Right forelimb (tissue), 1 donor: ENCODE data around the gene CST9.
"Not testable (repeated sequence)": the region's sequence is repeated elsewhere in the genome, so short reads cannot be mapped to it uniquely, and the experiment has no call there.

Source experiments
- DNase-seq: peaks from one replicate; pipeline ENCODE4 v3.0.0-alpha.2; 2018

The CST9 gene

DNA sequence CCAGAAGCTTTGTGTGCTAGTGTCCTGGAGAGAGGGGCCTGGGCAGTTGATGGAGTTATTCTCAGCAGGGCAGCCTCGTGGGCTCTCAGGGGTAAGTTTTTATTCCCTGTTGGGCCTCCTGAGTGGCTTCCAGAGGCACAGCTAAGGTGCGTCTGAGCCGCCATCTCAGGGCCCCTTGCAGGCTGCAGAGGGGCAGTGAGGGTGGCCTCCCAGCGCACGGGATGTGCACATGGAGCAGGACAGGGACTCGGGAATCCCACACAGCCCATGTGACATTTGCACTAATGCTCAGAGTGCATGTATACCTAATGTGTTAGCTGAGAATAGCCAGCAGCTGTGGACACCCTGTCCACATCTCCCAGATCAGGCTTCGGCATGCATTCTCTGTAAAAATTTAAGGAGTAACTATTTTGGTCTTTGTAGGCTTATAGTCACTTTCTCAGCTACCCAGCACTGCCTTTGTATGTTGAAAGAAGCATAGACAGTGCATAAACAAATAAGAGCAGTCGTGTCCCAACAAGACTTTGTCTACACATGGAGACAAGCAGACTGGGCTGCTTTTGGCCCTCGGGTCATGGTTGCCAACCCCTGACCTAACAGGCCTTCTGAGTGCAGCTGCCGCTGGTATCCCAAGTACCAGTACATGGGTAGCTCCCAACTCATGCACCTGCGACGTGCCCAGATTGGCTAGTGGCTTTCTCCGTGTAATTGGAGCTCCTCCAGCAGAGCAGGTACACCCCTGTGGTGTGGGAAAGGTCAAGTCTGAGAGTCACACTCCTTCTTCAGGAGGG lies 18.8 kb downstream of the CST9 start:
- DNase-seq = no peak

DNA sequence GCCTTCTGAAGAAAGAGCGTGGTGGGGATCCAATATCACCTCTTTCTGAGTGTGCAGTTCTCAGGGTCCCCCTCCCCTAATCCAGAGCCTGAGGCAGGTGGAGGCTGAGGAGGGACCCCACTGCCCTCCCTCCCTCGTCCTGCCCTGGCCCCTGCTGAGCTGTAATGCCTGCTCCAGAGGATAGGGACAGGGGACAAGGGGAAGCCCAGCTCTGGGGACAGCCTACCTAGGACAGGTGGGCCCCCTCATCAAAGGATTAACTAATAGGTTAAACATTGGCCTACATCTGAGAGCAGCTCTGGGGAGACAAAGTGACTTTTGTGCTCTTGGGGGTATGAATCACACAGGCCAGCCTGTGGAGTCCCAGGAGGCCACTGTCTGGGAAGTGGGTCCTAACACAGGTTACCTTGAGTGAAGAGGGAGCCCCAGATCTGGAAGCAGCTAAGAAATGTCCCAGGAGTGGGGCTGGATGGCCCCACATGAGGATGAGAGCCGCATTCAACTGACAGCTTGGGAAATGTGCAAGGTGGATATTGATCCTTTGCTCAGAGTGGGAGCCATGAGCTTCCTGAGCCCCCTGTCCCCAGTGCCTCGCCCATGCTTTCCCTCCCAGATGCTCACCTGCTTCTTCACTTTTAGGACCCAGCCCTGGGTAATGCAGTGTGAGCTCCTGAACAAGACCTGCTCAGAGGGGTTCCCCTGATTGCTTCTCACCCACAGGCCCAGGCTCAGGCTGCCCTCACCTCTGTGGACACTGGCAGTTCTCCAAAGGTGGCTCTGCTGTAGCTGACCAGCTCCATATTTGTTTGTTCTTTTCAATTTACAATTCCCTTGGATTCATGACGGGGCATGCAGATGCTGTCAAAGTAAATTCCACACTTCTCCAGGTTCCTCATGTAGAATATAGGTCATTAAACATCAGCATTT lies 19.6 kb downstream of the CST9 start:
- no peak for DNase-seq

DNA sequence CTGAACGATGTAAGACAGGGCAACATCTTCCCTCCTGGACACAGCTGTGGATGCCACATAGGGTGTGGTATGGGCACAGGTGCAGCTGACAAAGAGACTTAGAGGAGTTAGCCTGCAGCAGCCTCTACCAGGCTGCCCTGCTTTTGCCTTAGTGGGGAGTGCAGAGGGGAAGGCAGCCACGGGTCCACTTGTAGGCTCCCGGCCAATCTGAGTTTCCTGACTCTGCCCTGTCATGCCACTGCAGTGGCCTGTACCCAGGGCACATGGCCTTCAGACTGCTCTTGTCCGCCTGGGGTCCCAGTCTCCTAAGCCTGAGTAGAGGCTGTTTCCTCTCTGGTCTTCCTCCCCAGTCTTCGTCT lies 20.3 kb downstream of the CST9 start:
- DNase-seq = no peak

DNA sequence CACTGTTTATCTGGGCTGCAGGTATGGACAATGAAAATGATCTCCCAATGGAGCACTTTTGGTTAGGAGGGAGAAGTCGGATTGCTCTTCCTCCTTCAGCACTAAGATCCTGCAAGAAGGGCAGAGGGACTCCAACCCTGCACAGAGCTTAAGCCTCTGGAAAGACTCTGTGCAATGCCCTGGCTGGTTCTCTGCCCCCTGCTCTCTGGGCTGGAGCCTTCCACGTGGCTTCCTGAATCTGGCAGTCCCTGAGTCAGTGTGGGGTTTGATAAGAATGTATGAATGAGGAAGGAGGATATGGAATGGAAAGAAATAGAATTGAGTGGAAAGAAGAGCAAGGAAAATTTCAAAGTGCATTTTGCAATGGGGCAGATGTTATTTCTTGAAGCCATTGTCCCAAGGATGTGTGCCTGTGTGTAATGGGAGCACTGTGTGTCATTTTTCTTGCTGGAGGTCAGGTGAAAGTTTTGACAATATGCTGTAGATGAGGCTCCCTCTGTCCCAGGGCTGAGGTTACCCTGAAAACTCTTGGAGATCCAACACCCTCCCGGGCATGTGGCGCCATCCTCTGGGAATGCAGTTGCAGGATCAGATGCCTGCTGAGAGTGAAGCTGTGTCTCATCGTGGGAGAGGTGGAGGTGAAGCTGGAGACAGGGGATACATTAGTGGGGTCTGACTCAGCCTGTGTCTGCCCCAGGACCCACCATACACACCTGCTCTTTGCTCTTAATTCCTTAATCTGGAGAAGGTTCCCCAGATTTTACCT lies 21.1 kb downstream of the CST9 start:
- no peak for DNase-seq

DNA sequence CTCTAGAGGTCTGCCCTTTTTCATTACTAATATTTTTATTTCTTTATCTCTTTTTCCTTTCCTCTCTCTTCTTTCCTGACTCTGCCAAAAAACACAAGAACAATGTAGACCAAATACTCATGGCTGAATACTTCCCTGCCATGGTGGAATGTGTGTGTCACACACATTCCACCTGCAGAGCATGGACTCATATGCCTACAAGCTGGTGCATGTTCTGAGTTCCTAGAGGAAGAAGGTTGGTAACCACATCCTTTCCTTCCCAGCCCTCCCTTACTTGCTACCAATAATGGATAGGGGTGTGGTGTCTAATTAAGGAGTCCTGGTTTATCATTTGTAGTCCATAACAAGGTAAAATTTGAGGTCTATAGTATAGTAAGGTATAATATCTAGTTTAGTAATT lies 22.2 kb downstream of the CST9 start:
- no peak for DNase-seq

DNA sequence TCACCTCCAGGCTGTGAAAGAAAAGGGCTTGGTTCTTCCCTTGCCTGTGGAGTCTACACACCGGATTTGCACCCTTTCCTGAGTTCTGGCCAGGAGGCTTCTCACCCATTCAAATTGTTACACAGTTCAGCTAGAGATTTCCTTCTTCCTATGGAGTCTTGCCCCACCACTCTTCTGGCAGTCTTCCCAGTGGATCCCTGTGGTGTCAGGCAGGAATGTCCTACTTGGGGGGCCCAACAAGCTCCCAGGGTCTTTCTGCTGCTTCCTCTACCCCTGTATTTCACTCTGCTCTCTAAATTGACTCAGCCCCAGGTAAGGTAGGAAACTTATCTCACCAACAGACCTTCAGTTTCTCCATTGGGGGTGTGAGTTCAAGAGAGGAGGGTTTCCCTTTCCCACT lies 23.4 kb downstream of the CST9 start:
- no peak for DNase-seq

DNA sequence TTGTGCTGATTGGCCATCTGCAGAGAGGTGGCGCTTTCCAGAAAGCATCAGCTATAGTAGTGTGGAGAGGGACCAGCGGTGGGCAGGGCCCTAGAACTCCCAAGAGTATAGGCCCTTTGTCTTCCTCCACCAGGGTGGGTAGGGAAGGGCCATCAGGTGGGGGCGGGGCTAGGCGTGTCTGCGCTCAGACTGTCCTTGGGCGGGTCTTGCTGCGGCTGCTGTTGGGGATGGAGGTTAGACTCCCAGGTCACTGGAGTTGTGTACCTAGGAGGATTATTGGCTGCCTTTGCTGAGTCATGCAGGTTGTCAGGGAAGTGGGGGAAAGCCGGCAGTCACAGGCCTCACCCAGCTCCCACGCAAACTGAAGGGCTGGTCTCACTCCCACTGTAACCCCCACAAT lies 23.9 kb downstream of the CST9 start:
- DNase-seq = not testable (repeated sequence)

DNA sequence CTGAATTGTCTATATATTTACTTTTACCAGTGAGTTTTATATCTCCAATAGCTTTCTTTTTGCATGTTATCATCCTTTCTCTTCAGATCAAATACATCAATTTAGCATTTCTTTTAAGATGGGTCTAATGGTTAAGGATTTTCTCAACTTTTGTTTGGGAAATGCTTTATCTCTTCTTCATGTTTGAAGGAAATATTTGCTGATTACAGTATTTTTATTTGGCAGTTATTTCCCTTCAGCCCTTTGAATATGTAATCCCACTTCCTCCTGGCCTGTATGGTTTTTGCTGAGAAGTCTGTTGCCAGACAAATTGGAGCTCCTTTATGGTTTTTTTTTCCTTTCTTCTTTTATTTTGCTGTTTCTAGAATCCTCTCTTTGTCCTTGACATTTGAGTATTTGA lies 30.7 kb downstream of the CST9 start:
- DNase-seq = no peak

DNA sequence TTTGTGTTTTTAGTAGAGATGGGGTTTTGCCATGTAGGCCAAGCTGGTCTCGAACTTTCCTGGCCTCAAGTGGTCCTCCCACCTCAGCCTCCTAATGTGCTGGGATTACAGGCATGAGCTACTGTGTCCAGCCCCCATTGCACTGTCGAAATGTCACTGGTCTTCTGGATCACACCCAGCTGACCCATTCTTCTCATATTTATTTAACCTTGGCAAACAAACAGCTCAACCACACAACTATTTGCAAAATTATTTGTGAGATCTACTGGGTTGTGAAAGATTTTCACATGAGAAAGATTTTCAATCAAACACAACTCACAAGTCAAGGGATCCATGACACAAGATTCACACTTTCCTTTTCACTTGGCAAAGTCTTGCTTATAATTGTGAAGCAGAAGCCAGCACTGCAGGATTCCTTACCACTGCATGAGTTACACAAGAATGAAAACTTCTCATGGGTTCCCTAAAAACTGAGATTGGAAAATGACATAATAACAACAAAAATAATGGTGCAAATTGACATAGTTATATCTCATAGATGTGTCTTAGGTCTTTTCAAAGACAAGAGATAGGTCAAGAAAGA lies 35.4 kb downstream of the CST9 start:
- no peak for DNase-seq

DNA sequence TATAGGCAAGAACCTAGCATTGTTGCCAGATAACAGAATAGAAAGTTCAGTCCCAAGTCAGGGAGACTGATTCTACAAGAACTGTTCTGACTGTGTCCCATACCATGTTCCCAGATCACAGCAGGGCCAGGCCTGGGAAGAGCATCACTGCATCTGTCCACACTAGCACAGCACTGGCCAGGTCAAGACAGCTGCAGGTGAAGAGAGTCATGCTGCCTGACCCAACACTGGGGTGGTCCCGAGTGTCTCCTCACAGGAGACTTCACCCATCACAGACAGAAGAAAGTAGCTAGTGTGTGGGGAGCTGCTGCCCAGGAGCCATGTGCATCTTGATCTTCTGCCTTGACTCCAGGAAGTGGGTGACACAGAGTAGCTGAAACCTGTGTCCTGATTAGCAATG lies 36.1 kb downstream of the CST9 start:
- no peak for DNase-seq

DNA sequence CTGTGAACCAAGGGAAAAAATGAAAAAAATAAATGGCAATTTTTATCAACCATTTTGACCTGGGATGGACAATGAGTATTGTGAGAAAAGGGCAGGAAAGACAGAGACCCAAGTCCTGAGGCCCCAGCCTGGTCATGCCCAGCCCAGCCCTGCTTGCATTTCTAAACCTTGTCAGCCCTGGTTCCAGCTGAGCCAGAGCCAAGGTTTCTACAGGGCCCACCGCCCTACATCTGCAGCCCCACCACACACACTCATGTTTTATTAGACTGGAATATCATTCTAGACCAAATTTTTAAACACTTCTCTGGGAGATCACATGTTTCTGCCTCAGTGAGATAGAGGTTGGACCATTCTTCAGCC lies 36.8 kb downstream of the CST9 start:
- DNase-seq = no peak

DNA sequence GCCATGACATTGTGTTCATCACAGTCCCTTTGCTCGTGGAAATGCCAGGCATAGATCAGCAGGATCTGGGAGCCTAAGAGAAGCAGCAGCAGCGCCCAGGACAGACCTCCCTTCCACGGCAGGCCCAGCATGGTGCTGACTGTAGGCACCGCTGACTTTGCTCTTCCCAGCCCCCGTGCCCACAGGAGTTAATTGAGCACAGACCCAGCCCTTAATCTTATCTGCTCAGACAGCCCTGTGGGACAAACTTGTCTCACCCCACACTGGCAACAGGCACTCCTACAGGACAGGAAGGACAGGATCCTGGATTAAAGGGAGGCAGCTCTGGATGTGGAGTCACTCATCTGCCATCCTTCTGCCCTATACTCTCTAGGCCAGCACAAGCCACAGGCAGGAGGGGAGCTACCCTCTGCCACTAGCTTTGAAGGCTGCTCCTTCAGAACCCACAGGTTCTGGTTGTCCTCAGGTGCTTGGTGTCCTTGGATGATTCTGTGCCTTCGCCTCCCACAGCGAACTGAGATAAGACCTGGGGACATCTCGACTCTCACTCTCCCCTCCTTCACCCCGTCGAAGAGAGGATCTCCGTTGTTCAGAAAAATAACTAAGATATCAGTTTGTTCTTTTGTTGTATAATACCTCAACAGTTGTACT lies 37.3 kb downstream of the CST9 start, which contains the start of gene CST9L:
Gene CST9L (minus strand): TSS at position 165 of the 651 bp plus-strand sequence. CDS start 34 bp downstream, at position 131.
- DNase-seq = no peak

DNA sequence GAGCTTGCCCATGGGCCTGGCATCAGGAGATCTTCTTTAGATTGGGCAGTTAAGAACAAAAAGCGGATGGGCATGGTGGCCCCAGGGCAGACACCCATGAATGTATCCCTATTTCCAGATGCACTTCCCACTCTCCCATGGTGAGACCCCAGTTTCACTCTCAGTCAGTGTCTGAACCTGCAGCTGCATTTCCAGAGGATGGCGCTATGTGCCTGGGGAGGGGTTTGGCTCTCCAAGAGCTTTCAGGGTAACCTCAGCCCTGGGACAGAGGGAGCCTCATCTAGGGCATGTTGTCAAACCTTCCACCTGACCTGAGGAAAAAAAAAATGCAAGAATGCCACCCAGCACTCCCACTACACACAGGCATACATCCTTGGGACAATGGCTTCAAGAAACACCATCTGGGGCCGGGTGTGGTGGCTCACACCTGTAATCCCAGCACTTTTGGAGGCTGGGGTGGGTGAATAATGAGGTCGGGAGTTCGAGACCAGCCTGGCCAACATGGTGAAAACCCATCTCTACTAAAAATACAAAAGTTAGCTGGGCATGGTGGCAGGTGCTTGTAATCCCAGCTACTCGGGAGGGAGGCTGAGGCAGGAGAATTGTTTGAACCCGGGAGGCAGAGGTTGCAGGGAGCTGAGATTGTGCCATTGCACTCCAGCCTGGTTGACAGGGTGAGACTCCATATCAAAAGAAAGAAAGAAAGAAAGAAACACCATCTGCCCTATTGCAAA lies 39.4 kb downstream of the CST9 start:
- DNase-seq = no peak

DNA sequence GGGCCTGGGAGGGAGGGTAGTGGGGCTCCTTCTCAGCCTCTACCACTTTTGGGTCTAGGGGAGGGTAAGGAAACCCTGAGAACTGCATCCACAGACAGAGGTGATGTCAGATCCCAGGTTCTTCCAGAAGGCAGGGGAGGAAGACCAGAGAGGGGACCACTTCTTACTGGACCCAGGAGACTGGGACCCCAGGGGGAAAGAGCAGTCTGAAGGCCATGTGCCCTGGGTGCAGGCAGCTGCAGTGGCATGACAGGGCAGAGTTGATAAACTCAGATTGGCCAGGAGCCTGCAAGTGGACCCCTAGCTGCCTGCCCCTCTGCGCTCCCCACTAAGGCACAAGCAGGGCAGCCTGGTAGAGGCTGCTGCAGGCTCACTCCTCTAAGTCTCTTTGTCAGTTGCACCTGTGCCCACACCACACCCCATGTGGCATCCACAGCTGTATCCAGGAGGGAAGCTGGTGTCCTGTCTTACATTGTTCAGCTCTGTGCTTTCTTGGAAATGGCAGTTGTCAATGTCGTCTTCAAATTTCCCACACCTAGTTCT lies 40.1 kb downstream of the CST9 start:
- no peak for DNase-seq

DNA sequence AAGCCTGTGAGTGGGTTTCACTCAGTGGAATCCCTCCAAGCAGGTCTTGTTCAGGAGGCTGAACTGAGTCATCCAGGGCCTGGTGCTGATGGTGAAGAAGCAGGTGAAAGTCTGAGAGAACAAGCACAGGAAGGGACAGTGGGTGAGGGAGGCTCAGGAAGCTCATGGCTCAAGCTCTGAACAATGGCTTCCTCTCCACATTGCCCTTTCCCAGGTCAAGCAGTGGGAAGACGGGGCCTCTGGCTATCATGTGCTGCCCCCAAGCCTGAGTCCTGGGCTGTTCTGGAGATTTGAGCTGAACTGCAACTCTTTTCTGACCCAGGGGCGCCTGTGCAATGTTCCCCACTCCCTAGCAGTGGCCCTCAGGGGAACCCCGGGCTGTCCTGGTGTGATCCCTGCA lies 40.8 kb downstream of the CST9 start:
- DNase-seq = no peak

DNA sequence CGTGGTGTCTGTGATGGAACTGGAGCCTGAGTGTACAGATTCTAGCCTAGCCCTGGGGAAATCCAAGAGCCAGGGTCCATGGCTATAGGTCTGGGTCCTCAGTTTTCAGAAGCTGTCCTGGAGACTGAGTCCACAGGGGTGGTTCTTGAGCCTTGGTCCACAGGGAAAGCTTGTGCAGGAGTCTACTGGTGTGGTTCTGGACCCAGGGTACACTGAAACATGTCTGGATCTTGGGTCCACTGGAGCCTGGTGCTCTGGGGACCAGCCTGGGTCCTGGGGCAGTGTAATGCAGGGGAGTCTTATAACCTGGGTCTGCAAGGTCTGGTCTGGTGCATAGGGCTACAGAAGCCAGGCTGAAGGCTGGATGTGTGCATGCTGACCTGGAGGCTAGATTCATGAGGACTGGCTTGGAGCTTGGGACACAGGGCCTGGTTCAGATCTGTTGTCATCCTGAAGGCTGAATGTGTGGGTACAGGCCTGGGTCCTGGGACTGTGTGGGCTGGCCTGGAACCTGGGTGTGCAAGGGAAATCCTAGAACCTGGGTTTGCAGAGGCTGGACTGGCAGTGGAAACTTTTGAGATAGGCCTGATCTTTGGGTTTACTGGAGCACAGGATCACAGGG lies 42.9 kb downstream of the CST9 start:
- no peak for DNase-seq

DNA sequence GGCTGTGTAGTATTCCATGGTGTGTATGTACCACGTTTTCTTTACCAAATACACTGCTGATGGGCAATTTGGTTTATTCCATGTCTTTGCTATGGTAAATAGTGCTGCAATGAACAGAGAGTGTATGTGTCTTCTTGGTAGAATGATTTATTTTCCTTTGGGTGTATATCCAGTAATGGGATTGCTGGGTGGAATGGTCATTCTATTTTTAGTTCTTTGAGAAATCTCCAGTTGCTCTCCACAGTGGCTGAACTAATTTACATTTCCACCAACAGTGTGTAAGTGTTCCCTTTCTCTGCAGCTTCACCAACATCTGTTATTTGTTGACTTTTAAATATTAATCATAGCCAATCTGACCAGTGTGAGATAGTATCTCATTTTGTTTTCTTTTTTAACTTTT lies 51.3 kb downstream of the CST9 start:
- no peak for DNase-seq
